Muscle of back (tissue), 11 donors: ENCODE results near the gene MNX1. TPM values are rescaled to one million over a fixed set of nuclear protein-coding genes. Genes with fewer than 3 reads are reported as not detected.
A peak's percentile ranks its signal among the peaks of the same experiment; 100 is the strongest.

Experiments
- DNase-seq, 3 donors: peaks; one replicate each; pipeline versions ENCODE4 v3.0.0 to v3.0.0-alpha.2; 2013
- polyA plus RNA-seq, 10 donors: library from polyadenylated mRNA; unstranded; fragments of 120-200 nt; gene quantifications; one replicate each; pipeline ENCODE4 v1.2.1, GENCODE V29; 2013; ENCODE audit not compliant: insufficient read length in 10 of 10

The MNX1 gene
- polyA plus RNA-seq, 10 donors = 0.07 TPM; not detected in 9

DNA sequence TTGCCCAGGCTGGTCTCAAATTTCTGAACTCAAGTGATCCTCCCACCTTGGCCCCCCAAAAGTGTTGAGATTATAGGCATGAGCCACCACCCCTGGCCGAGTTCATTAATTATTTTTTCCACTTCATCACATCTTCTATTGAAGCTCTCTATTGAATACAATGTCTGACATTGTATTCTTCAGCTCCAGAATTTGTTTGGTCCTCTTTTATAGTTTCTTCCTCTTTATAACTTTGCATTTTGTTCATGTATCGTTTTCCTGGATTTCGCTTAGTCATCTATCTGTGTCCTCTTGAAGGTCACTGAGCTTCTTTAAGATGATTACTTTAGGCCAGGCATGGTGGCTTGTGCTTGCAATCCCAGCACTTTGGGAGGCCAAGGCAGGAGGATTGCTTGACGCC, 30.8 kb downstream of the MNX1 start:
- no peak for DNase-seq

DNA sequence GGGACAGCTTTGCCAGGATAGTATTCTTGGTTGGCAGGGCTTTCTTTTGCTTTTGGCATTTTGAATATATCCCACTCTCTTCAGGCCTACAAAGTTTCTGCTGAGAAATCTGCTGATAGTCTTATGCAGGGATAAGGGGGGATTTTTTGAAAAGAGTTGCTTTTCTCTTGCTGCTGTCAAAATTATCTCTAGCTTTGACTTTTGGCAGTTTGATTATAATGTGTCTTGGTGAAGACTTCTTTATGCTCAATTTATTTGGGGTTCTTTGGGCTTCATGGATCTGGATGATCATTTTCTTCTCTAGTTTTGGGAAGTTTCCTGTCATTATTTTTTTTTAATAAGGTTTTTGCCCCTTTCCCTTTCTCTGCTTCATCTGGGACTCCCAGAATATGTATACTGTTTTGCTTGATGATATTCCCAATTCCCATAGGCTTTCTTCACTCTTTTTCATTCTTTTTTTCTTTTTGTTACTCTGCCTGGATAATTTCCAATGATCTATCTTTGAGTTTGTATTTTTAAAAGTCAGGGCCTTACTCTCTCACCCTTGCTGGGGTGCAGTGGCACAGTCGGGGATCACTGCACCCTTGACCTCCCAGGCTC, 31.4 kb downstream of the MNX1 start:
- no peak for DNase-seq

DNA sequence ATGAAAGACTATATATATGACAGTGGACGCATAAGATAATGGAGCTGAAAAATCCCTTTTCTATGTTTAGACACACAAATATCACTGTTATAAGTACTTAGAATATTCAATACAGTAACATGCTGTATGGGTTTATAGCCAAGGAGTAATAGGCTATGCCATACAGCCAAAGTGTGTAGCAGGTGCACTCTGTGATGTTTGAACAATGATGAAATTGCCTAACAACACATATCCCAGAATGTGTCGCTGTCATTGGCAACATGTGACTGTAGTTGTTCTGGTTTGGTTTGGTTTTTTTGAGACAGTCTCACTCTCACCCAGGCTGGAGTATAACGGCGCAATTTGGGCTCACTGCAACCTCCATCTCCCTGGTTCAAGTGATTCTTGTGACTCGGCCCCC, 34.8 kb downstream of the MNX1 start:
- DNase-seq = no peak

DNA sequence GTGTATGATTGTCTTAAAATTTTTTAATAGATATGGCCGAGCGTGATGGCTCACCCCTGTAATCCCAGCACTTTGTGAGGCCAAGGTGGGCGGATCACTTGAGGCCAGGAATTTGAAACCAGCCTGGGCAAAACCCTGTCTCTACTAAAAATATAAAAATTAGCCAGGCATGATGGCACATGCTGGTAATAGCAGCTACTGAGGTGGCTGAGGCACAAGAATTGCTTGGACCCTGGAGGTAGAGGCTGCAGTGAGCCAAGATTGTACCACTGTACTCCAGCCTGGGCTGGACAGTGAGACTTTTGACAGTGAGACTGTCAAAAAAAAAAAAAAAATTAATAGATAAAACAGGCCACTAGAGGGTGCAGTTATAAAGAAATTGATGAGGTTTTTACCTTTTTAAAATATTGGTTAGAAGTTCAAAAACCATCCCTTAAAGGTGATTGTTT, 40.5 kb downstream of the MNX1 start:
- peak in 1 of 3 donors; percentile 15 for DNase-seq

DNA sequence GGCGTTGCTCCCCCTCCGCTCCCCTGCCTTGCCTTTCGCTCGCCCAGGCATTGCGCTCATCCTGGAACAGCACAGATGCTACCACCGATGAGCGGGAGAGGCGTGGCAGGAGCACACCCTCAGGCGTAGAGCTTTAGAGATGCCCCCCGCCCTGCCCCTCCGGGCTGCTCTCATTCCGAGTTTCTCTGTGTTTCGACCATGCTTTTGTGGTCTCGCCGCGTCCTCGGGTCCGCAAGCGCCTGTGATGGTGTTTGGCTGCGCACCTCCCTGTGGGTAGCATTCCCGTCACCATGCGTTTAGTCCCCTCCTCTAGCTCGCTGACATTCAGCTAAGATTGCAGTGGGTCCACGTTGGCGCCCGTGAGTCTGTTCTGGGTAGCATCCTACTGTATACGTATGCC, 42.3 kb downstream of the MNX1 start:
- no peak for DNase-seq

DNA sequence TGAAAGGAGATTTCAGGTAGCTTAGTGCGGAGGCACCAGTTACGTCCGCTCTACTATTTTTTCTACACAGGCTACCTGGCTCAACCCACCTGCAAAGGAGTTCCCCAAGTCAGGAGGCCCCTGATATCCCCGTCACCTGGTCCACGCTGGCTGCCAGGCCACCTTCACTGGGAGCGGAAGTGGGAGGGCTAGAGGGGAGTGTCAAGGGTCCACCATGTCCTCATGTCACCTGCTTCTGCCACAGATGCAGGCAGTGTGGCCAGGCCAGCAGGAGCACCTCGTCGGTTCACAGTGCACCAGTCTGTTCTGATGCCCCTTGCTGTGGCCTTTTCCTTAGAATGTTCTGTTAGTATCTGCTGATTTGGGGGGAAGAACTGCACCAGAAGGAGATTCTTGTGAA, 44.1 kb downstream of the MNX1 start:
- DNase-seq = no peak

DNA sequence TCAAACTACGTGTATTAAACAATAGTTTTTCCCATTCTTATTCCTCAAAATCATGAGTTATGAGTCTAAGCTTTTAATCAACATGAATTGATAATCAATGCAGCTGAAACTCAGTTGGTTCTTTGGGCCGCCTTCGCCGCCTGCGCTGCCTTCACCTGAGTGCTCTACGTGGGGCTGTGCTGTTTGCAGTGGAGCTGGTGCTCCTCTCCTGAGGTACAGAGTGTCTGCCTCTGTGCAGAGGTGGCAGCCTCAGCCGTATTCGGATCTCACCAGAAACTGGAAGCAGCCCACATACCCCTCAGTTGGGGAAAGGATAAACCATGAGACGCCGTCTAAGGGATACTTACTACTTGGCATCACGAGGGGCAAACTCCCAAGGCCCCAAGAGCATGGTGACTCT, 45.5 kb downstream of the MNX1 start:
- no peak for DNase-seq

DNA sequence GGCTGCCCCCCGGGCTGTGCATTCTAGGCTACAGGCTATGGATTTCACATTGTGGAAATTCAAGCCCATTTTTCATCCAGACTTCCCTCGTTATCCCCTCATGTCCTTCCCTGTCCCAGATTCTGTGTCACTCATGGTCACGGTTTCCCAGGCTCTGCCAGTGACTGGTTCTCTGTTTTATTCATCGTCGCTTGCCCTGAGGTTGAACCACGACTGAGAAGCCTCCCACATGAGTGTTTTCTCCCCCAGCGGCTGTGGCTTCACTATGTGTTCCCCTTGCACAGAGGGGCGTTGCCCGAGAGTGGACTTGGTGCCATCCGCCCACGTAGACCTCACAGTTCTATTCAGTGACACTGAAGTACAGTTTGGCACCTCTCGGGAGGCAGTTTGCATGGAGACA, 47.0 kb downstream of the MNX1 start:
- DNase-seq = no peak

DNA sequence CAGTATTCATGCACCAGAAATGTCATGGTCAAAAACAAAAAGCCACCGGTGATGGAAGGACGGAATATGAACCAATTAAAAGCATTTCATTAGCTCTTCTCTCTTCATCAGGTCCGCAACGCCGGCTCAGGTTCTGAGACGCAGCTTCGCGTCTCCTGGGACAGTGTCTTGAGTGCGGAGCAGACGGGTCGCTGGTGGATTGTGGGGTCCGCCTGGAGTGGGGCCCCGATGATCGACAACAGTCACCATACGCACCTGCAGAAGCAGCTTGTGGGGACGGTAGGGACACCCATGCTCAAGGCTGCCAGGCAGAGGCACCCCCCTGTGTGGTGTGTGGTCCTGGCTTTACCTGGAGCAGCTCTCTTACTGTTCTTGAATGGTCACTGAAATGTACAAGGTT, 47.6 kb downstream of the MNX1 start:
- no peak for DNase-seq

DNA sequence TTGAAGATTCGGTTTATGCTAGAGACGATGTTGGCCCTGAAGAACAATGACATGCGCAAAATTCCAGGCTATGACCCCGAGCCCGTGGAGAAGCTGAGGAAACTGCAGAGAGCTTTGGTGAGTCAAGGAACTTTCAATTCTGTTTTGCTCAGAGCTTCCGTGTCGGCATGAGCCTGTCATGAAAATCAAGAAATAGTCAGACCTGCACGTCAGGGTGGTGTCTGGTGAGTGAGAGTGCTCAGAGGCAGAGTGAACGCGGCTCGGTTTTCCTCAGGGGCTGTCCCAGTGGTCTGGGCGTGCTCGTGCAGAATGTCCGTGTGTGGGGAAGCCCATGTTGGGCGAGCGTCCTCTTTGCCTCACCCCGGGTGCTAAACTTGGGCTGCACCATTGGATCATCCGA, 48.3 kb downstream of the MNX1 start:
- DNase-seq = no peak

DNA sequence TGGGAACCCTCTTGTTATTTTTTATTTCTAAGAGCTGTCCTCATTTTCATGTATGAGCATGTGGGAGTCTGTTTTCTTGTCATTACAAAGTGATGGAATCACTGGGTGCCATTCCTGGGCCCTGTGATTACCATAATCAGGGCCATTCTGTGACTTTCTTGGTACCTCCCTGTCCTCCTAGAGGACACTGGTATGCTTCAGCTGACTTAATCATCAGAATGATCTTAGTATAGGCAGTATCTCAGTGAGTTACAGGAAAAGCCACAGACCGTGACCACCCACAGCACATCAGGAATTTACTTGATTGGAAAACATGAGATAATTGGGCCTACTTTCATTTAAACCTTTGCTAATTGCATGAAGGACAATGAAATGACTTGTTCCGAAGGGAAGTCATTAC, 53.7 kb downstream of the MNX1 start:
- no peak for DNase-seq

DNA sequence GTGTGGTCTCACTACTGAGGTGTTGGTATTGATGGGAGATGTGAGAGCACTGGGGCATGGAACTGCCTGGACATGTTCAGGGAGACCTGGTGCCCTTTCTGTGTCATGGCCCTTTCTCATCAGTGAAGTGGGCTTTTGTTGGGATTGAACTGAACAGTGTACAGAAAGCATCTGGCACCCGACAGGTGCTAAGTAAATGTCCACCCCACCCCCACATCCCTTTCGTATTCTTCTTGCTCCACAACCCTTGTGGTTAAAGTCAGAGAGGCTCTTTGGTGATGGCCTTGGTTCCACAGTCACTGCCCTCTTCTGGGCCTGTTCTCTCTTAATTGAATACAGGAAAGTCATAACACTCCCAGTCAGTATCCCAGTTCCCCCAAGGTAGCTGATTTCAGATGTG, 55.5 kb downstream of the MNX1 start:
- no peak for DNase-seq

Other genes with a start within 250 kb of the MNX1 start
- gene LMBR1, start 117.5 kb downstream of the MNX1 start, polyA plus RNA-seq = 10 to 100 TPM; 28.0 to 46.0 (median 34.3) TPM
- 10 to 100 TPM; 11.0 to 22.9 (median 16.7) TPM for gene NOM1, start 61.0 kb downstream of the MNX1 start, polyA plus RNA-seq
- 10 to 100 TPM; 30.4 to 39.0 (median 34.7) TPM for gene UBE3C, start 128.3 kb upstream of the MNX1 start, polyA plus RNA-seq